GM18505 (cell line): ENCODE results near the gene VN1R2.
"Not testable (repeated sequence)": the region's sequence is repeated elsewhere in the genome, so short reads cannot be mapped to it uniquely, and the experiment has no call there.

Source experiments
- ATAC-seq: cut with Tn5 transposase; IDR thresholded peaks from one replicate; pipeline ENCODE4 v1.9.1; 2021; ENCODE audit not compliant: unreplicated experiment
- POLR2A ChIP-seq: IDR thresholded peaks from 4 replicates; pipeline ENCODE4 v1.6.1; 2011; ENCODE audit warnings: borderline replicate concordance; ENCODE audit not compliant: insufficient read depth, insufficient read length; ENCODE audit errors: extremely low read depth

Gene VN1R2

GRCh38 chr19:53290758-53291549 lies 32.9 kb downstream of the VN1R2 start:
- ATAC-seq = no peak
- TF ChIP-seq POLR2A = no peak

GRCh38 chr19:53294786-53295441 lies 36.8 kb downstream of the VN1R2 start:
- no peak for ATAC-seq
- no peak for TF ChIP-seq POLR2A

GRCh38 chr19:53301341-53301740 lies 43.2 kb downstream of the VN1R2 start:
- not testable (repeated sequence) for ATAC-seq

GRCh38 chr19:53308339-53308811 lies 50.3 kb downstream of the VN1R2 start:
- ATAC-seq = no peak

More at GRCh38 chr19:53308339-53308811, 50.3 kb downstream of the VN1R2 start:
- no peak for TF ChIP-seq POLR2A
